Measurements from ENCODE around the gene VWA7.

- TF ChIP-seq CTCF (IDR thresholded peaks at IDR 0.05; ENCODE audit: low read depth, low read length) (no peak), POLR2A (IDR thresholded peaks at IDR 0.05; ENCODE audit: extremely low read depth, insufficient read length) (no peak)
These were observed 1.1 kb upstream of the VWA7 start for GRCh38 chr6:31778193-31778592.
